HL-60 (cell line): ENCODE data around the gene FMN1.

Experiments
- DNase-seq, 2 experiments: peaks; one replicate each; pipeline ENCODE4 v3.0.0-alpha.2; 2010 to 2020; ENCODE audit warnings: low read depth in 1 of 2, low spot score in 1 of 2
- H3K27ac ChIP-seq: fragments of 250-450 bp; sonication (Bioruptor Pico); replicated peaks from 2 replicates; pipeline ENCODE4 v1.5.1; 2020; ENCODE audit warnings: mild to moderate bottlenecking, moderate library complexity
- H3K27me3 ChIP-seq: fragments of 250-450 bp; sonication (Bioruptor Pico); 2 replicates; pipeline ENCODE4 v1.5.1; 2021; ENCODE audit warnings: mild to moderate bottlenecking, moderate library complexity; ENCODE audit not compliant: insufficient read depth, poor library complexity, severe bottlenecking
- H3K4me3 ChIP-seq: replicated peaks from 2 replicates; pipeline ENCODE4 v1.5.1; 2011; ENCODE audit warnings: mild to moderate bottlenecking, control low read depth, low read length; ENCODE audit not compliant: insufficient read depth
- CTCF ChIP-seq: IDR thresholded peaks from one replicate; pipeline ENCODE4 v1.5.1; 2011; ENCODE audit warnings: low read length, control low read depth, inconsistent platforms; ENCODE audit not compliant: insufficient read depth
- GABPA ChIP-seq: IDR thresholded peaks from 2 replicates; pipeline ENCODE4 v1.6.1; 2012; ENCODE audit warnings: low read depth
- POLR2AphosphoS5 ChIP-seq: IDR thresholded peaks from 2 replicates; pipeline ENCODE4 v1.6.1; 2012; ENCODE audit warnings: low read depth
- REST ChIP-seq: IDR thresholded peaks from 2 replicates; pipeline ENCODE4 v1.6.1; 2012; ENCODE audit warnings: low read depth; ENCODE audit not compliant: insufficient replicate concordance
- SPI1 ChIP-seq: IDR thresholded peaks from 2 replicates; pipeline ENCODE4 v1.6.1; 2012; ENCODE audit warnings: low read depth, mild to moderate bottlenecking, borderline replicate concordance

Gene FMN1

GRCh38 chr15:33007303-33007855, 187.1 kb downstream of the FMN1 start:
- Histone ChIP-seq H3K4me3 (no peak overlapping the region), H3K27me3 (no peaks in the 10 kb centered on the region), H3K27ac (no peak overlapping the region)
- TF ChIP-seq CTCF (no peak), POLR2AphosphoS5 (no peak), REST (no peak), GABPA (no peak), SPI1 (no peak)
- DNase-seq: peak in 1 of 2 experiments; percentile 4

GRCh38 chr15:33005582-33005981, 188.9 kb downstream of the FMN1 start:
- no peak overlapping the region for H3K4me3 ChIP-seq
- no peaks in the 10 kb centered on the region for H3K27me3 ChIP-seq
- no peak for TF ChIP-seq REST
- TF ChIP-seq GABPA: no peak
- no peak for TF ChIP-seq POLR2AphosphoS5
- TF ChIP-seq CTCF: no peak
- TF ChIP-seq SPI1: no peak
- no peak overlapping the region for H3K27ac ChIP-seq
- DNase-seq: no peak

GRCh38 chr15:33001926-33002325, 192.6 kb downstream of the FMN1 start:
- Histone ChIP-seq H3K27me3 (no peaks in the 10 kb centered on the region), H3K4me3 (no peak overlapping the region), H3K27ac (no peak overlapping the region)
- DNase-seq: no peak
- TF ChIP-seq POLR2AphosphoS5 (no peak), GABPA (no peak), CTCF (no peak), REST (no peak), SPI1 (no peak)
